SH-SY5Y (cell line): ENCODE data around the gene CACNA1A.

ENCODE experiments used
- GATA2 ChIP-seq: IDR thresholded peaks from 2 replicates; pipeline ENCODE4 v1.6.1; 2011; ENCODE audit warnings: mild to moderate bottlenecking, low read depth, low read length
- GATA3 ChIP-seq: IDR thresholded peaks from 2 replicates; pipeline ENCODE4 v1.6.1; 2011; ENCODE audit warnings: low read depth, mild to moderate bottlenecking, low read length, moderate library complexity

- TF ChIP-seq GATA3 (no peak), GATA2 (no peak)
Measured at GRCh38 chr19:13339869-13340268, 166.4 kb downstream of the CACNA1A start.
